ENCODE data around the gene COPS9.

The COPS9 gene

GRCh38 chr2:240161087-240161750, 25.1 kb upstream of the COPS9 start:
- DNase-seq (ENCODE audit: insufficient read length, low spot score) (no peak), FAIRE-seq (no peak)
- TF ChIP-seq POU2F2 (IDR thresholded peaks at IDR 0.05; ENCODE audit: low read depth, low read length) (no peak), POLR2A (IDR thresholded peaks at IDR 0.05; ENCODE audit: low read depth, low read length) (no peak), PAX5 (IDR thresholded peaks at IDR 0.05; ENCODE audit: insufficient read depth, low read length, severe bottlenecking) (no peak), POLR2AphosphoS5 (IDR thresholded peaks at IDR 0.05; ENCODE audit: low read depth, low read length) (no peak), SPI1 (IDR thresholded peaks at IDR 0.05; ENCODE audit: low read depth, low read length) (no peak), TAF1 (IDR thresholded peaks at IDR 0.05; ENCODE audit: low read depth, low read length) (no peak)

DNA sequence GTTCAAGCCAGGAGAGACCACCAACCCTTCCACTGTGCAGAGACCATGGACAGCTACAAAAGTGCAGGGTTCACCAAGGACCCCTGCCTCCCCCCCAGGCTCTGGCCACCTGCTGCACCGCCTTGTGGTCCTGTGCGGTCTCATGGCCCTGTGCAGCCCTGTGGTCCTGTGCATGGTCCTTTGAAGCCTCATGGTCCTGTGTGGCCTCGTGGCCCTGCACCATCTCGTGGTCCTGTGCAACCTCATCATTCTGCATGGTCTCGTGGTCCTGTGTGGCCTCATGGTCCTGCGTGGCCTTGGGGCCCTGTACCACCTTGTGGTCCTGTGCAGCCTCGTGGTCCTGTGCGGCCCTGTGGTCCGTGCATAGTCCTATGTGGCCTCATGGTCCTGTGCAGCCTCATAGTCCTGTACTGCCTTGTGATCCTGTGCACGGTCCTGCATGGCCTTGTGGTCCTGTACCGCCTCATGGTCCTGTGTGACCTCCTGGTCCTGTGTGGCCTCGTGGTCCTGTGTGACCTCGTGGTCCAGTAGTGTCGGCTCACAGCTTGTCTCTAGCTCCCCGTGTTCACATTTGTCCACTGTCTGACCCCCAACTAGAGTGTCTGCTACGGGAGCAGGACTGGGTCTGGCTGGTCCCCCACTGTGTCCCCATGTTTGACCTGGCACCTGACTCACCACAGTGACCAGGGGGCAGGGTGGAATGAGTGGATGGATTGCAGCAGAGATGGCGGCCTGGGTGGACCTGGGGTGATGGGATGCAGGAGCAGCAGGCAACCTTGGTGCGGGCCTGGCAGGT, 24.4 kb upstream of the COPS9 start:
- DNase-seq (ENCODE audit: insufficient read length, low spot score) (no peak), FAIRE-seq (no peak)
- TF ChIP-seq SPI1 (IDR thresholded peaks at IDR 0.05; ENCODE audit: low read depth, low read length): no peak
- no peak for TF ChIP-seq TAF1 (IDR thresholded peaks at IDR 0.05; ENCODE audit: low read depth, low read length)
- TF ChIP-seq POLR2AphosphoS5 (IDR thresholded peaks at IDR 0.05; ENCODE audit: low read depth, low read length): no peak
- no peak for TF ChIP-seq PAX5 (IDR thresholded peaks at IDR 0.05; ENCODE audit: insufficient read depth, low read length, severe bottlenecking)
- no peak for TF ChIP-seq POU2F2 (IDR thresholded peaks at IDR 0.05; ENCODE audit: low read depth, low read length)
- TF ChIP-seq POLR2A (IDR thresholded peaks at IDR 0.05; ENCODE audit: low read depth, low read length): no peak

- FAIRE-seq (no peak), DNase-seq (ENCODE audit: insufficient read length, low spot score) (no peak)
- TF ChIP-seq PAX5 (IDR thresholded peaks at IDR 0.05; ENCODE audit: insufficient read depth, low read length, severe bottlenecking) (no peak), TAF1 (IDR thresholded peaks at IDR 0.05; ENCODE audit: low read depth, low read length) (no peak), POLR2A (IDR thresholded peaks at IDR 0.05; ENCODE audit: low read depth, low read length) (no peak), SPI1 (IDR thresholded peaks at IDR 0.05; ENCODE audit: low read depth, low read length) (no peak), POU2F2 (IDR thresholded peaks at IDR 0.05; ENCODE audit: low read depth, low read length) (no peak), POLR2AphosphoS5 (IDR thresholded peaks at IDR 0.05; ENCODE audit: low read depth, low read length) (no peak)
Measured at GRCh38 chr2:240159251-240159839, 23.2 kb upstream of the COPS9 start.

- no peak for TF ChIP-seq POLR2AphosphoS5 (IDR thresholded peaks at IDR 0.05; ENCODE audit: low read depth, low read length)
- no peak for TF ChIP-seq TAF1 (IDR thresholded peaks at IDR 0.05; ENCODE audit: low read depth, low read length)
- no peak for TF ChIP-seq POU2F2 (IDR thresholded peaks at IDR 0.05; ENCODE audit: low read depth, low read length)
- TF ChIP-seq SPI1 (IDR thresholded peaks at IDR 0.05; ENCODE audit: low read depth, low read length): no peak
- TF ChIP-seq PAX5 (IDR thresholded peaks at IDR 0.05; ENCODE audit: insufficient read depth, low read length, severe bottlenecking): no peak
- no peak for TF ChIP-seq POLR2A (IDR thresholded peaks at IDR 0.05; ENCODE audit: low read depth, low read length)
- FAIRE-seq: no peak
- no peak for DNase-seq (ENCODE audit: insufficient read length, low spot score)
Measured at GRCh38 chr2:240157147-240157470, 21.0 kb upstream of the COPS9 start.

DNA sequence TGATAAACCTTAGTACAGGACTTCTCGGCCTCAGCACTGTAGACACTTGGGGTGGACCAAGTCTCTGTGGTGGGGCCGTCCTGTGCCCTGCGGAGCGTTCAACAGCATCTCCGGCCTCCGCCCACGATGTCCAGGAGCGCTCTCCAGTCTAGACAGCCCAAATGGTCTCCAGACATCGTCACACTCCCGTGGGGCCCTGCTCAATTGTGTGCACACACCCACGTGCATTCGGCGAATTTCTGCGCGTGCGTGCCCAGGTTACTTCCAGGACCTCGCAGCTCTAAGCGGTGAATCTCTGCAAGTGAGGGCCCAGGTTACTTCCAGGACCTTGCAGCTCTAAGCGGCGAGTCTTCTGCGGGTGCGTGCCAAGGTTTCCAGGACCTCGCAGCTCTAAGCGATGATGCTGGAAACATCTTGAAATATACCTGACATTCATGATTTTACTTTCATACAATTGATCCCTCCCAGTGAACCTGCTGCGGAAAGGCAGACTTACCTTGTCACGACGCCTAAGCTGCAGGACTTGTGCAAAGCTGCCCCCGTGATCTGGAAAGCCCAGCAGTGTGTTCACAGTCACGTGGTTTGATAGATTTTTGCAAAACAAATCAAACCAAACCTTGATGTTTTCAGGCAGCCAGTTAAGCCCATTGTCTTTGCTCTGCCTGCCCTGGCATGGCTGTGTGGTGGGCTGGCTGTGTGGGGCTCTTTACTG, 20.5 kb upstream of the COPS9 start:
- FAIRE-seq (no peak), DNase-seq (ENCODE audit: insufficient read length, low spot score) (no peak)
- TF ChIP-seq POU2F2 (IDR thresholded peaks at IDR 0.05; ENCODE audit: low read depth, low read length) (no peak), TAF1 (IDR thresholded peaks at IDR 0.05; ENCODE audit: low read depth, low read length) (no peak), POLR2A (IDR thresholded peaks at IDR 0.05; ENCODE audit: low read depth, low read length) (no peak), POLR2AphosphoS5 (IDR thresholded peaks at IDR 0.05; ENCODE audit: low read depth, low read length) (no peak), SPI1 (IDR thresholded peaks at IDR 0.05; ENCODE audit: low read depth, low read length) (no peak), PAX5 (IDR thresholded peaks at IDR 0.05; ENCODE audit: insufficient read depth, low read length, severe bottlenecking) (no peak)

- no peak for DNase-seq (ENCODE audit: insufficient read length, low spot score)
- TF ChIP-seq SPI1 (IDR thresholded peaks at IDR 0.05; ENCODE audit: low read depth, low read length): no peak
- no peak for TF ChIP-seq POU2F2 (IDR thresholded peaks at IDR 0.05; ENCODE audit: low read depth, low read length)
- no peak for TF ChIP-seq TAF1 (IDR thresholded peaks at IDR 0.05; ENCODE audit: low read depth, low read length)
- TF ChIP-seq POLR2A (IDR thresholded peaks at IDR 0.05; ENCODE audit: low read depth, low read length): no peak
- TF ChIP-seq PAX5 (IDR thresholded peaks at IDR 0.05; ENCODE audit: insufficient read depth, low read length, severe bottlenecking): no peak
- TF ChIP-seq POLR2AphosphoS5 (IDR thresholded peaks at IDR 0.05; ENCODE audit: low read depth, low read length): no peak
- FAIRE-seq: no peak
Measured at GRCh38 chr2:240155745-240156390, 19.8 kb upstream of the COPS9 start.

GRCh38 chr2:240155048-240155744, 19.1 kb upstream of the COPS9 start:
- DNase-seq (ENCODE audit: insufficient read length, low spot score): no peak
- TF ChIP-seq POLR2A (IDR thresholded peaks at IDR 0.05; ENCODE audit: low read depth, low read length) (no peak), TAF1 (IDR thresholded peaks at IDR 0.05; ENCODE audit: low read depth, low read length) (no peak), POLR2AphosphoS5 (IDR thresholded peaks at IDR 0.05; ENCODE audit: low read depth, low read length) (no peak), POU2F2 (IDR thresholded peaks at IDR 0.05; ENCODE audit: low read depth, low read length) (no peak)
- FAIRE-seq: no peak

DNA sequence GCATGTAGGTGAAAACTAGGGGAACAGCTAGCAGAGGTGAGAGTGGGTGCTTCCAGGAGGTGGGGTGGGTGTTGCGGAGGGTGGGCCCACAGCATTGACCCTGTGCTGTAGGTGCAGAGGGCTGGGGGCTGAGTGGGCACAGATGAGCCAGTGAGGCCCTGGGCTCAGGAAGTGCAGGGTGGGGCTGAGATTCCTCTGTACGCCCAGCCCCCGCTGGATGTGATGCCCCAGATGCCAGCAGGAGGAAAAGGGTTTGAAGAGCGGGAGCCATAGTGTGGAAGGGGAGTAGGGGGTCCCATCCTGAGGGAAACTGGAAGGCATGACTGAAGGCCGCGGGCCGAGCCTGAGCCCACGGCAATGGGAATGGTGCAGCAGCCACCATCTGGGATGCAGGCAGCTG, 18.5 kb upstream of the COPS9 start:
- no peak for DNase-seq (ENCODE audit: insufficient read length, low spot score)
- no peak for FAIRE-seq
- TF ChIP-seq POLR2AphosphoS5 (IDR thresholded peaks at IDR 0.05; ENCODE audit: low read depth, low read length) (no peak), TAF1 (IDR thresholded peaks at IDR 0.05; ENCODE audit: low read depth, low read length) (no peak), PAX5 (IDR thresholded peaks at IDR 0.05; ENCODE audit: insufficient read depth, low read length, severe bottlenecking) (no peak)
